ENCODE results near the gene TRMT11. TPM values are rescaled to one million over a fixed set of nuclear protein-coding genes. Genes with fewer than 3 reads are reported as not detected.

Gene TRMT11
- polyA plus RNA-seq, 1 of the 3 experiments (the other 2 are of a cell fraction): 15.0 TPM

- Histone ChIP-seq H3K27ac (ENCODE audit: low read depth in 2 of 2, low read length in 1 of 2) (no peak overlapping the region), H3K4me2 (no peak overlapping the region), H3K9ac (no peak overlapping the region), H2AFZ (ENCODE audit: low read depth) (no peak overlapping the region), H3K4me1 (ENCODE audit: control insufficient read depth in 1 of 2, insufficient read depth in 2 of 2, low read depth in 1 of 2, low read length in 1 of 2) (peaks cover 0 to 11% of the 10 kb centered on the region in 2 experiments; a peak in 2 of 4 replicates), H3K9me2 (no peaks in the 10 kb centered on the region), H3K27me3 (ENCODE audit: insufficient read depth) (no peaks in the 10 kb centered on the region), H4K20me1 (ENCODE audit: insufficient read depth) (no peaks in the 10 kb centered on the region), H3K9me3 (no peaks in the 10 kb centered on the region), H3K79me2 (ENCODE audit: insufficient read depth) (no peaks in the 10 kb centered on the region), H3K4me3 (ENCODE audit: low read depth in 2 of 2, low read length in 1 of 2) (no peak overlapping the region), H3F3A (replicated peaks; ENCODE audit: insufficient read depth) (no peaks in the 10 kb centered on the region), H3K36me3 (replicated peaks in 1 of 2; ENCODE audit: control insufficient read depth in 1 of 2, insufficient read depth in 2 of 2, low read length in 1 of 2) (peaks cover 0 to 7% of the 10 kb centered on the region in 2 experiments)
- POLR2A ChIA-PET: no interaction called here
- DNase-seq: no peak
- CTCF ChIA-PET: no interaction called here
- TF ChIP-seq CHD2 (IDR thresholded peaks at IDR 0.05; ENCODE audit: low read length, partially characterized antibody) (no peak), CTCF (IDR thresholded peaks at IDR 0.05) (no peak), FOXM1 (IDR thresholded peaks at IDR 0.05; ENCODE audit: low read depth) (no peak), NRF1 (IDR thresholded peaks at IDR 0.05; ENCODE audit: low read depth, low read length) (no peak), TEAD4 (IDR thresholded peaks at IDR 0.05; ENCODE audit: borderline replicate concordance, insufficient read depth) (no peak), YY1 (IDR thresholded peaks at IDR 0.05; ENCODE audit: low read depth) (no peak), NFIC (IDR thresholded peaks at IDR 0.05; ENCODE audit: borderline replicate concordance) (no peak), JUND (IDR thresholded peaks at IDR 0.05) (no peak), MEF2A (IDR thresholded peaks at IDR 0.05; ENCODE audit: borderline replicate concordance, low read depth) (no peak), POLR2AphosphoS5 (IDR thresholded peaks at IDR 0.05; ENCODE audit: low read depth, low read length) (no peak), USF2 (IDR thresholded peaks at IDR 0.05; ENCODE audit: borderline replicate concordance, low read depth, low read length) (no peak), GABPA (IDR thresholded peaks at IDR 0.05; ENCODE audit: low read depth) (no peak), TCF12 (IDR thresholded peaks at IDR 0.05) (no peak), FOSL2 (IDR thresholded peaks at IDR 0.05; ENCODE audit: borderline replicate concordance, low read depth) (no peak), SMC3 (IDR thresholded peaks at IDR 0.05; ENCODE audit: low read depth, low read length) (no peak), RXRA (IDR thresholded peaks at IDR 0.05; ENCODE audit: borderline replicate concordance, low read depth) (no peak), FOXJ3 (CRISPR knock-in tag; IDR thresholded peaks at IDR 0.05) (no peak), ELF1 (IDR thresholded peaks at IDR 0.05) (no peak)
- TF ChIP-seq, protein P1, sequence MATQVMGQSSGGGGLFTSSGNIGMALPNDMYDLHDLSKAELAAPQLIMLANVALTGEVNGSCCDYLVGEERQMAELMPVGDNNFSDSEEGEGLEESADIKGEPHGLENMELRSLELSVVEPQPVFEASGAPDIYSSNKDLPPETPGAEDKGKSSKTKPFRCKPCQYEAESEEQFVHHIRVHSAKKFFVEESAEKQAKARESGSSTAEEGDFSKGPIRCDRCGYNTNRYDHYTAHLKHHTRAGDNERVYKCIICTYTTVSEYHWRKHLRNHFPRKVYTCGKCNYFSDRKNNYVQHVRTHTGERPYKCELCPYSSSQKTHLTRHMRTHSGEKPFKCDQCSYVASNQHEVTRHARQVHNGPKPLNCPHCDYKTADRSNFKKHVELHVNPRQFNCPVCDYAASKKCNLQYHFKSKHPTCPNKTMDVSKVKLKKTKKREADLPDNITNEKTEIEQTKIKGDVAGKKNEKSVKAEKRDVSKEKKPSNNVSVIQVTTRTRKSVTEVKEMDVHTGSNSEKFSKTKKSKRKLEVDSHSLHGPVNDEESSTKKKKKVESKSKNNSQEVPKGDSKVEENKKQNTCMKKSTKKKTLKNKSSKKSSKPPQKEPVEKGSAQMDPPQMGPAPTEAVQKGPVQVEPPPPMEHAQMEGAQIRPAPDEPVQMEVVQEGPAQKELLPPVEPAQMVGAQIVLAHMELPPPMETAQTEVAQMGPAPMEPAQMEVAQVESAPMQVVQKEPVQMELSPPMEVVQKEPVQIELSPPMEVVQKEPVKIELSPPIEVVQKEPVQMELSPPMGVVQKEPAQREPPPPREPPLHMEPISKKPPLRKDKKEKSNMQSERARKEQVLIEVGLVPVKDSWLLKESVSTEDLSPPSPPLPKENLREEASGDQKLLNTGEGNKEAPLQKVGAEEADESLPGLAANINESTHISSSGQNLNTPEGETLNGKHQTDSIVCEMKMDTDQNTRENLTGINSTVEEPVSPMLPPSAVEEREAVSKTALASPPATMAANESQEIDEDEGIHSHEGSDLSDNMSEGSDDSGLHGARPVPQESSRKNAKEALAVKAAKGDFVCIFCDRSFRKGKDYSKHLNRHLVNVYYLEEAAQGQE (IDR thresholded peaks at IDR 0.05; ENCODE audit: low read depth, low read length): no peak
- TF ChIP-seq, protein P2, sequence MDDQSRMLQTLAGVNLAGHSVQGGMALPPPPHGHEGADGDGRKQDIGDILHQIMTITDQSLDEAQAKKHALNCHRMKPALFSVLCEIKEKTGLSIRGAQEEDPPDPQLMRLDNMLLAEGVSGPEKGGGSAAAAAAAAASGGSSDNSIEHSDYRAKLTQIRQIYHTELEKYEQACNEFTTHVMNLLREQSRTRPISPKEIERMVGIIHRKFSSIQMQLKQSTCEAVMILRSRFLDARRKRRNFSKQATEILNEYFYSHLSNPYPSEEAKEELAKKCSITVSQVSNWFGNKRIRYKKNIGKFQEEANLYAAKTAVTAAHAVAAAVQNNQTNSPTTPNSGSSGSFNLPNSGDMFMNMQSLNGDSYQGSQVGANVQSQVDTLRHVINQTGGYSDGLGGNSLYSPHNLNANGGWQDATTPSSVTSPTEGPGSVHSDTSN (IDR thresholded peaks at IDR 0.05): no peak
- 92% methylated on average over 4 of the region's 4 CpGs for WGBS (ENCODE audit: low lambda C conversion rate)
Measured at GRCh38 chr6:126055449-126055848, 69.1 kb downstream of the TRMT11 start.
